Measurements from ENCODE around the gene RPP25L.

RPP25L gene

DNA sequence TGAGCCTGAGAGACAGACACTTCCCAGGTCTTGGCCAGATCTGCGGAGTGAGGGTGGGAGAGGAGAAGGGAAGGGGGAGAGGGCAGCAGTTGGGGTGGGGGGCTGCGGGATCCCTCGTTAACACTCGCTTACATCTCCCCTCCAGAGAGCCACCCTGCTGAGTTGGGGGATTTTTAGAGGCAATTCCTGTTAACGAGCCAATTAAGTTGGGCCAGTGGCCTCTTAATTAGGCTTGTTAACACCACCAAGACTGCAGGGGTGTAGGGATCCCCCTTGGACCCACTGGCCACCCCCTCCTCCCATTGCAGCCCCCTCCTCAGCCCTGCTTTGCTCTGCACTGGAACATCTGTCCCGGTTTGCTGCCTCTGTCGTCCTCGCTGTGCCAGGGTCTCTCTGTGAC, 46.0 kb downstream of the RPP25L start:
- no peak for DNase-seq

DNA sequence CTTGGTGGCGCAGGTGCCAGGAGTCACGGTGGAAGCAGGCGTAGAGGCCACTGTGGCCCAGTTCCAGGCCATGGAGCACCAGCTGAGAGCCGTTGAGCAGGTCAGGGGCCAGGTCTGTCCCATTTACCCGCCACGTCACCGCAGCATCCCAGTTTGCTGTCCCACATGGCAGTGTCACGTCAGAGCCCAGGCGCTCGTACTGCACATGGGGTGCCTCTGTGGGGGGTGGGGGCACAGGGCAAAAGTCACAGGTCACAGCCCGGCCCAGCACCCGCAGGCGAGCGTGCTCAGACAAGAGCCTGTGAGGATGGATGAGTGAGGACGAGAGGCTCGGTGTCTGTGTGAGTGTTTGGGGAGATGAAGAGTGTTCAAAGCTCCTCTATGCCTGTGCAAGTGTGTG, 47.3 kb downstream of the RPP25L start:
- no peak for DNase-seq

- no peak for DNase-seq
Measured at GRCh38 chr9:34563262-34563661, 48.6 kb downstream of the RPP25L start.

- peak; percentile 2 for DNase-seq
Measured at GRCh38 chr9:34562135-34562745, 49.7 kb downstream of the RPP25L start.

- DNase-seq: no peak
Measured at GRCh38 chr9:34560599-34561214, 51.2 kb downstream of the RPP25L start.

Data from CD4-positive, alpha-beta T cell treated with Interleukin-21 for 1 hour (primary cell).